Liver (tissue), 9 donors: Measurements from ENCODE around the gene AUH. TPM values are rescaled to one million over a fixed set of nuclear protein-coding genes. Genes with fewer than 3 reads are reported as not detected.

Experiments used
- DNase-seq: peaks from one replicate; pipeline ENCODE4 v3.0.0-alpha.2; 2017; ENCODE audit warnings: low spot score
- H3K27ac ChIP-seq, 2 donors: one replicate each; pipeline ENCODE4 v1.7.0; 2013; ENCODE audit warnings: inconsistent platforms in 2 of 2, low read length in 2 of 2, control low read depth in 1 of 2, low read depth in 1 of 2, mild to moderate bottlenecking in 1 of 2
- H3K27me3 ChIP-seq, 4 donors: one replicate each; pipeline versions ENCODE4 v1.6.1 to v1.7.0; 2013; ENCODE audit warnings: low read length in 3 of 4, inconsistent platforms in 1 of 4, mild to moderate bottlenecking in 1 of 4, moderate library complexity in 1 of 4; ENCODE audit not compliant: control insufficient read depth in 4 of 4, insufficient read depth in 4 of 4
- H3K36me3 ChIP-seq, 4 donors: one replicate each; pipeline versions ENCODE4 v1.6.1 to v1.7.0; 2013; ENCODE audit warnings: low read length in 3 of 4, mild to moderate bottlenecking in 3 of 4, low read depth in 1 of 4, moderate library complexity in 1 of 4; ENCODE audit not compliant: control insufficient read depth in 4 of 4, insufficient read depth in 3 of 4
- H3K4me1 ChIP-seq, 4 donors: one replicate each; pipeline versions ENCODE4 v1.6.1 to v1.7.0; 2013; ENCODE audit warnings: low read length in 3 of 4, mild to moderate bottlenecking in 3 of 4, moderate library complexity in 1 of 4; ENCODE audit not compliant: control insufficient read depth in 4 of 4, insufficient read depth in 4 of 4
- H3K4me3 ChIP-seq, 3 donors: one replicate each; pipeline versions ENCODE4 v1.6.1 to v1.7.0; 2013; ENCODE audit warnings: low read length in 3 of 3, control low read depth in 1 of 3, low read depth in 1 of 3, mild to moderate bottlenecking in 1 of 3
- H3K9ac ChIP-seq, 2 donors: one replicate each; pipeline ENCODE4 v1.7.0; 2013; ENCODE audit warnings: low read length in 2 of 2, mild to moderate bottlenecking in 2 of 2, moderate library complexity in 2 of 2, control low read depth in 1 of 2, low read depth in 1 of 2
- H3K9me3 ChIP-seq, 4 donors: one replicate each; pipeline versions ENCODE4 v1.6.1 to v1.7.0; 2013; ENCODE audit warnings: low read length in 3 of 4; ENCODE audit not compliant: control insufficient read depth in 4 of 4
- ATF3 ChIP-seq: IDR thresholded peaks from 2 replicates; pipeline ENCODE4 v1.6.1; 2016; ENCODE audit warnings: antibody characterized with exemption
- CTCF ChIP-seq: fragments of 150-350 bp; IDR thresholded peaks from 2 replicates; pipeline ENCODE4 v1.5.1; 2017; ENCODE audit warnings: improper control_type of control experiment, low read depth, low read length; ENCODE audit not compliant: missing input control
- EGR1 ChIP-seq, 2 donors: IDR thresholded peaks; 2 replicates each; pipeline ENCODE4 v1.6.1; 2016 to 2018; ENCODE audit warnings: antibody characterized with exemption in 2 of 2, low read depth in 2 of 2
- FOXA1 ChIP-seq: IDR thresholded peaks from 2 replicates; pipeline ENCODE4 v1.6.1; 2016; ENCODE audit warnings: antibody characterized with exemption
- FOXA2 ChIP-seq: IDR thresholded peaks from 2 replicates; pipeline ENCODE4 v1.6.1; 2016; ENCODE audit warnings: antibody characterized with exemption
- GABPA ChIP-seq, 2 donors: IDR thresholded peaks in 1 of 2; conservative IDR thresholded peaks in 1 of 2; 2 replicates each; pipeline ENCODE4 v1.6.1; 2016; ENCODE audit warnings: antibody characterized with exemption in 2 of 2, mild to moderate bottlenecking in 1 of 2, moderate library complexity in 1 of 2
- HNF4A ChIP-seq, 2 donors: conservative IDR thresholded peaks; 2 replicates each; pipeline ENCODE4 v1.6.1; 2016; ENCODE audit warnings: antibody characterized with exemption in 2 of 2, mild to moderate bottlenecking in 2 of 2
- HNF4G ChIP-seq: IDR thresholded peaks from 2 replicates; pipeline ENCODE4 v1.6.1; 2016; ENCODE audit warnings: antibody characterized with exemption
- JUND ChIP-seq, 2 donors: IDR thresholded peaks; 2 replicates each; pipeline ENCODE4 v1.6.1; 2016; ENCODE audit warnings: antibody characterized with exemption in 2 of 2
- MAX ChIP-seq: IDR thresholded peaks from 2 replicates; pipeline ENCODE4 v1.6.1; 2016; ENCODE audit warnings: antibody characterized with exemption
- NR2F2 ChIP-seq: IDR thresholded peaks from 2 replicates; pipeline ENCODE4 v1.6.1; 2016; ENCODE audit warnings: antibody characterized with exemption
- RAD21 ChIP-seq, 2 donors: IDR thresholded peaks; 2 replicates each; pipeline ENCODE4 v1.6.1; 2016; ENCODE audit warnings: antibody characterized with exemption in 2 of 2, mild to moderate bottlenecking in 2 of 2
- REST ChIP-seq: IDR thresholded peaks from 2 replicates; pipeline ENCODE4 v1.6.1; 2016; ENCODE audit warnings: antibody characterized with exemption, mild to moderate bottlenecking
- RXRA ChIP-seq, 2 donors: IDR thresholded peaks; 2 replicates each; pipeline ENCODE4 v1.6.1; 2017 to 2018; ENCODE audit warnings: antibody characterized with exemption in 2 of 2, mild to moderate bottlenecking in 1 of 2
- SP1 ChIP-seq: IDR thresholded peaks from 2 replicates; pipeline ENCODE4 v1.6.1; 2018; ENCODE audit warnings: antibody characterized with exemption, mild to moderate bottlenecking
- TAF1 ChIP-seq: conservative IDR thresholded peaks from 2 replicates; pipeline ENCODE4 v1.6.1; 2016; ENCODE audit warnings: antibody characterized with exemption, mild to moderate bottlenecking
- YY1 ChIP-seq: IDR thresholded peaks from 2 replicates; pipeline ENCODE4 v1.6.1; 2016; ENCODE audit warnings: antibody characterized with exemption, mild to moderate bottlenecking
- ZBTB33 ChIP-seq: IDR thresholded peaks from 2 replicates; pipeline ENCODE4 v1.6.1; 2016; ENCODE audit warnings: antibody characterized with exemption
- whole genome bisulfite sequencing: extraction: QIAGEN DNeasy Blood & Tissue Kit; methylation state at CpG from one replicate; pipeline ENCODE4 v1.1.7; 2013; 5-methylcytosine and 5-hydroxymethylcytosine counted together
- polyA plus RNA-seq, 2 donors: library from polyadenylated mRNA; stranded (reverse) in 1 of 2; unstranded in 1 of 2; fragments of 200-250 nt in 1 of 2; fragments of >200 nt in 1 of 2; fragmentation: Nextera tagmentation in 1 of 2; extraction: Ambion mirVana in 1 of 2; gene quantifications; one replicate each; pipeline versions ENCODE4 v1.2.1 to v1.2.3, GENCODE V29; 2013 to 2015
- total RNA-seq, 2 donors: library from RNA; depleted of rRNA; stranded (reverse); fragments of >200 nt; gene quantifications; one replicate each; pipeline ENCODE4 v1.2.3, GENCODE V29; 2014
- donor health status: healthy.
- donor health status: healthy.
- donor health status: healthy.
- donor health status: healthy.
- donor health status: healthy.

Gene AUH
- total and polyA plus RNA-seq, 4 donors: 12.1 to 30.0 (median 24.9) TPM

- Histone ChIP-seq H3K4me1 (peaks cover 0 to 9% (median 6%) of the 10 kb centered on the region in 4 donors), H3K27me3 (no peaks in the 10 kb centered on the region), H3K9ac (no peak overlapping the region), H3K36me3 (peaks cover 1 to 13% (median 9%) of the 10 kb centered on the region in 4 donors), H3K4me3 (no peak overlapping the region), H3K27ac (no peak overlapping the region), H3K9me3 (no peaks in the 10 kb centered on the region)
- DNase-seq: no peak
- TF ChIP-seq JUND (IDR thresholded peaks at IDR 0.05) (no peak), MAX (no peak), RXRA (IDR thresholded peaks at IDR 0.05) (no peak), GABPA (IDR thresholded peaks at IDR 0.05 in 1 of 2, conservative IDR thresholded peaks at IDR 0.05 in 1 of 2) (no peak), ZBTB33 (no peak), YY1 (no peak), FOXA1 (no peak), FOXA2 (no peak), RAD21 (IDR thresholded peaks at IDR 0.05) (no peak), CTCF (no peak), NR2F2 (no peak), HNF4A (conservative IDR thresholded peaks at IDR 0.05) (no peak), REST (no peak)
- WGBS: 96% methylated on average over 1 of the region's 1 CpG
Measured at GRCh38 chr9:91354881-91355280, 6.8 kb downstream of the AUH start.

- no peak overlapping the region for H3K4me3 ChIP-seq
- no peaks in the 10 kb centered on the region for H3K9me3 ChIP-seq
- WGBS: 94% methylated on average over 3 of the region's 3 CpGs
- H3K4me1 ChIP-seq: no peaks in the 10 kb centered on the region
- no peaks in the 10 kb centered on the region for H3K27me3 ChIP-seq
- DNase-seq: no peak
- H3K36me3 ChIP-seq: peaks cover 1 to 9% (median 5%) of the 10 kb centered on the region in 4 donors
- H3K27ac ChIP-seq: no peak overlapping the region
- no peak overlapping the region for H3K9ac ChIP-seq
- no peak for TF ChIP-seq HNF4A (conservative IDR thresholded peaks at IDR 0.05)
- no peak for TF ChIP-seq RAD21 (IDR thresholded peaks at IDR 0.05)
- TF ChIP-seq NR2F2: no peak
- no peak for TF ChIP-seq ZBTB33
- TF ChIP-seq JUND (IDR thresholded peaks at IDR 0.05): no peak
- no peak for TF ChIP-seq FOXA1
- TF ChIP-seq EGR1 (IDR thresholded peaks at IDR 0.05; ENCODE audit: low read depth in 2 of 2): no peak
- TF ChIP-seq GABPA (IDR thresholded peaks at IDR 0.05 in 1 of 2, conservative IDR thresholded peaks at IDR 0.05 in 1 of 2): no peak
- no peak for TF ChIP-seq SP1
- no peak for TF ChIP-seq FOXA2
- TF ChIP-seq RXRA (IDR thresholded peaks at IDR 0.05): no peak
- TF ChIP-seq HNF4G: no peak
- no peak for TF ChIP-seq MAX
- no peak for TF ChIP-seq TAF1
- TF ChIP-seq ATF3: no peak
Measured at GRCh38 chr9:91349115-91349555, 12.6 kb downstream of the AUH start.
